ENCODE results near the gene NLRP12.

Gene NLRP12

DNA sequence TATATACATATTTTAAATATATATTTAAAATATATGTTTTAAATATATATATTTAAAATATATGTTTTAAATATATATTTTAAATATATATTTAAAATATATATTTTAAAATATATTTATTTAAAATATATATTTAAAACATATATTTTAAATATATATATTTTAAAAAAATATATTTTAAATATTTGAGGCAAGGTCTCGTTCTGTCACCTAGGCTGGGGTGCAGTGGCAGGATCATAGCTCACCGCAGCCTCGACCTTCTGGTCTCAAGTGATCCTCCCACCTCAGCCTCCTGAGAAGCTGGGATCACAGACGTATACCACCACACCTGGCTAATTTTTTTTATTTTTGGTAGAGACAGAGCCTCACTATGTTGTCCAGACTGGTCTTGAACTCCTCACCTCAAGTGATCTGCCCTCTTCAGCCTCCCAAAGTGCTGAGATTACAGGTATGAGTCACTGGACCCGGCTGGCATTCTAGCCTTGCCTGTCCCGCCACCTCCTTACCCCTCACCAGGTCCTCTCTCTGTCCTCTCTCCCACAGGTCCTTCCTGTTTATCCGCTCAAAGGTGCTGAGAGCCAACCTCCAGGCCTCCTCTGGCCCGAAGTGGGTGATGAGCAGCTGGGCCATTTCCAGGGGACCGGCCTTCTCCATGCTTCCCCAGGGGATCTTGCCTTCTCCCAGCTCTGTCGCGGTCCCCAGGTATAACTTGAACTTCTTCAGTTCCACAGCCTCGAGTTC lies 564 bp downstream of the NLRP12 start:
- no peak for DNase-seq (ENCODE audit: low read depth)
- no peak overlapping the region for H3K4me3 ChIP-seq (ENCODE audit: low read depth, low read length)
- TF ChIP-seq CTCF (IDR thresholded peaks at IDR 0.05; ENCODE audit: low read depth, low read length, missing control alignments) = no peak

DNA sequence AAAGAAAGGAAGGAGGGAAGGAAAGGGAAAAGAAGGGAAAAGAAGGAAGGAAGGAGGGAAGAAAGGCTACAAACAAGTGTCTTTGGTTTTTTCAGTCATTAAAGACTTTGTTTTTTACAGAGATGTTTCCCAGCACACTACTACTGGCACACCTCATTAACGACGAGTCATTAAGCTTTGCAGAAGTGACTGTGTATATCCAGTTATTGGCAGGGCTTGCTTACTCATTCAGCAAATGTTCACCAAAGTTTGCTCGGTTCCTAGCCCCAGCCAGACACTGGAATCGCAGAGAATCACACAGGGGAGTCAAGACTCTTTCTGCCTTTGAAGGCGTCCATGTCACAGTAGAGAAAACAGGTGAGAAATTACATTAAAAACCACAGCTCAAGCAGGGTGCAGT lies 4.3 kb downstream of the NLRP12 start:
- H3K4me3 ChIP-seq (ENCODE audit: low read depth, low read length) = no peak overlapping the region
- no peak for TF ChIP-seq CTCF (IDR thresholded peaks at IDR 0.05; ENCODE audit: low read depth, low read length, missing control alignments)
- DNase-seq (ENCODE audit: low read depth) = no peak

GRCh38 chr19:53818756-53819155 lies 5.4 kb downstream of the NLRP12 start:
- DNase-seq (ENCODE audit: low read depth) = no peak
- TF ChIP-seq CTCF (IDR thresholded peaks at IDR 0.05; ENCODE audit: low read depth, low read length, missing control alignments) = no peak
- no peak overlapping the region for H3K4me3 ChIP-seq (ENCODE audit: low read depth, low read length)

GRCh38 chr19:53813996-53814395 lies 10.1 kb downstream of the NLRP12 start:
- DNase-seq (ENCODE audit: low read depth) = no peak
- H3K4me3 ChIP-seq (ENCODE audit: low read depth, low read length) = no peak overlapping the region

GRCh38 chr19:53812335-53812734 lies 11.8 kb downstream of the NLRP12 start:
- no peak for DNase-seq (ENCODE audit: low read depth)
- H3K4me3 ChIP-seq (ENCODE audit: low read depth, low read length) = no peak overlapping the region
- TF ChIP-seq CTCF (IDR thresholded peaks at IDR 0.05; ENCODE audit: low read depth, low read length, missing control alignments) = no peak

More at GRCh38 chr19:53813996-53814395, 10.1 kb downstream of the NLRP12 start:
- no peak for TF ChIP-seq CTCF (IDR thresholded peaks at IDR 0.05; ENCODE audit: low read depth, low read length, missing control alignments)

DNA sequence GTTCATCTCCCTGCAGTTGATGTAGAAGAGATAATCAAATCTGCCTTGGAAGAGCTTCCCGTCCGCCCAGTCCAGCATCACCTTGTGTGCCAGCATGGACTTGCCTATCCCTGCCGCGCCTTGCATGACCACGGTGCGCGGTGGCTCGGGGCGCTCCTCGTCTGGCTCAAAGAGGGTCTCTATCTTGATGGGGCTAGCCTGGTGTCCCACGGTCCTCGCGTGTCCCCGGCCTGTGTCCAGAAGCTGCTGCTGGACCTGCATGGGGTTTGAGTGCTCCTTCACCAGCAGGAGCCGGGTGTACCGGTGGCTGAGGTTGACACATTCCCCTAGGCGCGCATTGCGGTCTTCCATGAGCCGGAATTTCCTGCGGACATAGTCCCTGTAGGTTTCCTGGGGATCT lies 13.2 kb downstream of the NLRP12 start:
- TF ChIP-seq CTCF (IDR thresholded peaks at IDR 0.05; ENCODE audit: low read depth, low read length, missing control alignments) = no peak
- no peak overlapping the region for H3K4me3 ChIP-seq (ENCODE audit: low read depth, low read length)

DNA sequence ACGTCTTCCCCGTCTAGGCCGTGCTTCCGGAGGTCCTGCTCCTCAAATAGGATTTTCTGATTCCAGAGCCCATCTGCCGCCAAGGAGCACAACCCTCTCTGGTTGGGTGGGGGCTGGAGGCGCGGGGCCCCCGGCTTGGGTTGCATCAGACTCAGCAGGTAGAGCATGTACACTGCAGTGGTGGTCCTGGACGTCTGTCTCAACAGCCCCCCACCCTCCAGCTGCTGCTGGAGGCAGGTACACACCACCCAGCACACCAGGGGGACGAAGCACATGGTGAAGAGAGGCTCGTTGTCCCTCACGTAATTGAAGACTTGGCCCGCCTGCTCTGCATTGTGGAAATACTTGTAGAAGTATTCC lies 13.9 kb downstream of the NLRP12 start:
- TF ChIP-seq CTCF (IDR thresholded peaks at IDR 0.05; ENCODE audit: low read depth, low read length, missing control alignments) = no peak
- no peak overlapping the region for H3K4me3 ChIP-seq (ENCODE audit: low read depth, low read length)
- no peak for DNase-seq (ENCODE audit: low read depth)

More for the DNA sequence above, 13.2 kb downstream of the NLRP12 start:
- no peak for DNase-seq (ENCODE audit: low read depth)

Data from GM12864 (cell line).